NCI-H69 (cell line): ENCODE results near the gene SORD.
"Not testable (repeated sequence)": the region's sequence is repeated elsewhere in the genome, so short reads cannot be mapped to it uniquely, and the experiment has no call there.

Source experiments
- DNase-seq: peaks from one replicate; lab custom pipeline; 2025; lab: John Stamatoyannopoulos, UW

The SORD gene

GRCh38 chr15:45024649-45025048 lies 1.7 kb downstream of the SORD start:
- DNase-seq: peak; percentile 14

DNA sequence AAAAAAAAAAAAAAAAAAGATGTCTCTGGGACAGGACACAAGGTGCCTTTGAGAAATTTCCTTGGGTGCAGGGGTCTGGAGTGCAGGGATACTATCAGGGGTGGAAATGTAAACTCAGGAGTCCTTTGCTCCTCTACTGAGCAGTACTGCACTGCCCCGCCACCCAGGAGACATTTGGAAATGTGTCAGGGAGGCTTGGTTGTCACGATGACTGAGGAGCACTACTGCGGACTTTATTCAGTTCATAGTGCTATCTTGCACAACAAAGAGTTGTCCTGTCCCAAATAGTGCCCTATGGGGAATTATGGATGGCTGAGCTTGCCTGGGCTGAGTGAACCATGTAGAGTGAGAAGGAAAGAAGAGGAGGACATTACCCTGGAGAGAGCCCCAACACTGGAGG lies 2.6 kb downstream of the SORD start:
- DNase-seq: not testable (repeated sequence)

- no peak for DNase-seq
These were observed 3.7 kb downstream of the SORD start for GRCh38 chr15:45026651-45027190.

DNA sequence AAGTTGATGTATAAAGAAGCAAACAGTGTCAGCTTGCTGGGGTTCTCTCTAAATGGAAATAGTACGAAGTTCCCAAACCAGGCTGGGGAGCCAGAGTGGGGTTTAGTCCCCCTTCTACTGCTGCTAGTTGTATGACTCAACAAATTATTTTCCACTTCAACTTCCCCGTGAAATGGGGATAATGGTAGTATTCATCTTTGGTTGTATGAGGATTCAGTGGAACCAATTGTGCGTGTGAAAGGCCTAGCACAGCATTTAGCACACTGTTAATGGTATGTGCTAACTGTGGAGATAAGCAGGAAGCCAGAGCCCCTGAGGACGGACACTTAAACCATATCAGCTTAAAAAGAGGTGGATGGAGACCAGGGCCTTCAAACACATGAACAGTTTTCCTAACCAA lies 4.2 kb downstream of the SORD start:
- DNase-seq: no peak

- DNase-seq: no peak
These were observed 7.7 kb downstream of the SORD start for GRCh38 chr15:45030743-45031142.

- DNase-seq: not testable (repeated sequence)
These were observed 8.6 kb downstream of the SORD start for GRCh38 chr15:45031522-45032028.

DNA sequence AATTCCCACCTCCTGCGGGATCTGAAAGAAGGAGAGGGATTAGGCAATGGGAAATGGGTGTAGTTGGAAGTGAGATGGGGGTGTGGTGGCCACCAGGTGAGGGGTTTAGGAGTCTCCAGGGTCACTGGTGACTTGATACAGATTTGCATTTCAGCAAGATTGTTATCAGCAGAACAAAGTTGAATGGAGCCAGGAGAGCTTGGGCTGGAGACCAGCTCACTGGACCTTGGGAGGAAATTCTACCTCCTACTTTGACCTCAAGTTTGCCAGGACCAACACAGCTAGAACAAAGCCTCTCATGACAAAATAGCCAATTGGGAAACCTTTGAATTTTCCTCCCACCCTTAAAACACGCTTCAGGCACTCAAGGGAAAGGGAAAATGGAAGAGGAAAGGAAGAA lies 9.5 kb downstream of the SORD start:
- DNase-seq: not testable (repeated sequence)

GRCh38 chr15:45034087-45034486 lies 11.1 kb downstream of the SORD start:
- DNase-seq: not testable (repeated sequence)

DNA sequence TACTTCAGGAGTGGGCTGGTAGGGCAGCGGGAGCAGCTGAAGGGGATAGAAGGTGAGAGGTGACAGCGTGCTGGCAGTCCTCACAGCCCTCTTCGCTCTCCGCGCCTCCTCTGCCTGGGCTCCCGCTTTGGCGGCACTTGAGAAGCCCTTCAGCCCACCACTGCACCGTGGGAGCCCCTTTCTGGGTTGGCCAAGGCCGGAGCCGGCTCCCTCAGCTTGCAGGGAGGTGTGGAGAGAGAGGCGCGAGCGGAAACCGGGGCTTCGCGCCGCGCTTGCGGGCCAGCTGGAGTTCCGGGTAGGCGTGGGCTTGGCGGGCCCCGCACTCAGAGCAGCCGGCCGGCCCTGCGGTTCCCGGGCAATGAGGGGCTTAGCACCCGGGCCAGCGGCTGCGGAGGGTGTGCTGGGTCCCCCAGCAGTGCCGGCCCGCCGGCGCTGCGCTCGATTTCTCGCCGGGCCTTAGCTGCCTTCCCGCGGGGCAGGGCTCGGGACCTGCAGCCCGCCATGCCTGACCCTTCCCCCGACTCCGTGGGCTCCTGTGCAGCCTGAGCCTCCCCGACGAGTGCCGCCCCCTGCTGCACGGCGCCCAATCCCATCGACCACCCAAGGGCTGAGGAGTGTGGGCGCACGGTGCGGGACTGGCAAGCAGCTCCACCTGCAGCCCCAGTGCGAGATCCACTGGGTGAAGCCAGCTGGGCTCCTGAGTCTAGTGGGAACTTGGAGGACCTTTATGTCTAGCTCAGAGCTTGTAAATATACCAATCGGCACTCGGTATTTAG lies 11.8 kb downstream of the SORD start:
- DNase-seq: not testable (repeated sequence)

- DNase-seq: peak; percentile 95
These were observed 14.1 kb downstream of the SORD start for GRCh38 chr15:45036812-45037781.

DNA sequence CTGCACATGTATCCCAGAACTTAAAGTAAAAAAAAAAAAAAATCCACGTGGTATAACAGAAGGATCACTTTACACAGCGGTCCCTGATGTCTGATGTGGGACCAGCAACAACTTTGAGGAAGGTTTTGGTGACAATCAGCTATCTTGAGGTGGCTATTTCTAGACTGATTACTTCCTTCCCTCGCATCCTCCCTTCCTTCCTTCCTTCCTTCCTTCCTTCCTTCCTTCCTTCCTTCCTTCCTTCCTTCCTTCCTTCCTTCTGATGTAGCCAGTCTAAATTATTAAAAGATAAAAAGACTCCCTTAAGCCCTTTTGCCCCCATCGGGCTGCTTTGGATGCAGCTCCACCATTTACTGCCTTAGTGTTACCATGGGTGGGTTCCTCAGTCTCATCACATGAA lies 14.9 kb downstream of the SORD start:
- no peak for DNase-seq

DNA sequence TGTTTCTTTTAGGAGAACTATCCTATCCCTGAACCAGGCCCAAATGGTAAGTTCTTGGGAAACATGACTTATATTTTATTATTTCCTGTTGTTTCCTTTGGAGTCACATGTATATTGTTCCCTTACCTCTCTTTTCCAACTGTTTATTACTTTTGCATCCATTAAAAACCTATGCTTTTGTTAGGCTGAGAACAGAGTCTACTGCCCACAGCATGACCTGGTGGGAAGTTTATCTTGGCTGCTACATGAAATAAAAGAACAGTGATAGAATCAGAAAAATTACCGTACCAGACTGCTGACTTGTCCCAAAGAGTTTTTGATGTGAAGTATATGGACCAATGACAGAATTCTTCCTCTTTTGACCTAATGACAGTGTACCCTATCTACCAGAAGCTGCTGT lies 17.4 kb downstream of the SORD start:
- not testable (repeated sequence) for DNase-seq

GRCh38 chr15:45041538-45041937 lies 18.5 kb downstream of the SORD start:
- DNase-seq: not testable (repeated sequence)

DNA sequence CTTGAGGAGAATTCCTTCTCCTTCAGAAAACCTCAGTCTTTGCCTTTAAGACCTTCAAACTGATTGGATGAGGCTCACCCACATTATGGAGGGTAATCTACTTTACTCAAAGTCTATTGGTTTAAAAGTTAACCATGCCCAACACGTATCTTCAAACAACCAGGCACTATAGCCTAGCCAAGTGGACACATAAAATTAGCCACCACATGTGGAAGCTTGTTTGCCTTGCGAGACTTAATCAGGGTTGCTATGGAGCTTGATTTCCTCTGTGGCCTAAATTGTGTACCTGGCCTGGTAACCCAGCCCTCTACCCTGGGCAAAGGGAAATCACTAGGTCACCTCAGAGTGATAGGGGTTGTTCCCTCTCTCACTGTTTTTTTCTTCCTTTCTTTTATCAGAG lies 19.9 kb downstream of the SORD start:
- DNase-seq: not testable (repeated sequence)

DNA sequence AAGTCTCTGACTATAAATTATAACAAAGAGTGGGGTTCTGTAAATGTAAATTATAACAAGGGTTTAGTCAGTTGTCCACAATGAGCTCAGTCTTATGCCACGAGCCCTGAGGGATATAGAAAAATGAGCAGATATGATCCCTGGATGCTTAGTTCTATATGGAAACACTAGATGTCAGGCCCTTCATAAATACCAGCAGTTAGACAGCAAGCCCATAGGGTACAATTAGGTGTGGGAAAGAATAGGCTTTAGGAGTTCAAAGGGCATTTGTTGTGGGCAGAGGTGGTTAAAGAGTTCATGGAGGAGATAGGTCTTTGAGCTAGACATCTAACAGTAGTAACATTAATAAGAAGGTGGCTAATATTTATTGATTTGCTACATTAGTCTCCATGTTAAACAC lies 21.3 kb downstream of the SORD start:
- not testable (repeated sequence) for DNase-seq

DNA sequence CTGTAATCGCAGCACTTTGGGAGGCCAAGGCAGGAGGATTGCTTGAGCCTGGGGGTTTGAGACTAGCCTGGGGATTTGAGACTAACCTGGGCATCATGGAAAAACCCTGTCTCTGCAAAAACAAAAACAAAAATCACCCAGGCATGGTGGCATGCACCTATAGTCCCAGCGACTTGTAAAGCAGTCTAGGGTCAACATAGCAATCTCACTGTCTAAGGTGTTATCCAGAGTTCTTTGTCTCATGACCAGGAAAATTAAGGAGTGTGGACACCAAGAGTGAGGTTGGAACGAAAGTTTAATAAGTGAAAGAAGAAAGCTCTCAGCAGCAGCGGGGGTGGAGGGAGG lies 25.4 kb downstream of the SORD start:
- DNase-seq: not testable (repeated sequence)

DNA sequence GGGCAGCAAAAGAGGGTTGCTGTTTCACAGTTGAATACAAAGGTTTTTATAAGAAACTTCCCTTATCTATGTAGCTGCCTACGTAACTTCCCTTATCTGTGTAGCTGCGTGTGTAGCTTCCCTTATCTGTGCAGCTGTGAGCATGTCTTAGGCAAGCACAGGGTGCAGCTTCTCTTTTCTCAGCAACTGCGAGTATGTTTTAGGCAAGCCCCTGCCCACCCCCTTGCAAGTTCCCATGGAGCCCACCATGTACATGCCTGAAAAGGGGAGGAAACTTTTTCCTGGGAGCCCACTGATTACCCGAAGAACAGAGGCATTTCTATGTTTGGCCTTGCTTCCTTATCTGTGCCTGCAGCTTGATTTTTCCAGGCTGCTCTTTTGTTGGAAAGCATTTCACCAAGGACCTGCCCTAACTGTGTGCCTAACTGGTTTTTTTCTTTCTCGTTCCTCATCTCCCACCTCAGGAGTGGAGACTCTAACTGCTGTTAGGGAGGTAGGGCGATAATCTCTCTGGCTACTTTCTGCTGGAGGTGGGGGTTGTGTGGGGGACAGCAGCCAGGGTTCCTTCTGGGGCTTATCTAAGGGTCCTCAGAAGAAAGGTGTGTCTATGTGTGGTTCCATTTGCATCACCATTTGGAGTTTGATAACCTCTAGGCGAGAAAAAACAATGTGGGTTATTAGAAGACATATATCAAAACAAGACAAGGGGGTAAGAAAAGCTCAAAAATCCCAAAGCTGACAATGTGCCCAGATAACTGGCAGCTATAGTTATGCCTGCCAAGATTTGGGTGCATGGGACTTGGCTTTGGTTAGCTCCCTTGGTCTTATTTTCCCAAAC lies 26.0 kb downstream of the SORD start:
- no peak for DNase-seq

DNA sequence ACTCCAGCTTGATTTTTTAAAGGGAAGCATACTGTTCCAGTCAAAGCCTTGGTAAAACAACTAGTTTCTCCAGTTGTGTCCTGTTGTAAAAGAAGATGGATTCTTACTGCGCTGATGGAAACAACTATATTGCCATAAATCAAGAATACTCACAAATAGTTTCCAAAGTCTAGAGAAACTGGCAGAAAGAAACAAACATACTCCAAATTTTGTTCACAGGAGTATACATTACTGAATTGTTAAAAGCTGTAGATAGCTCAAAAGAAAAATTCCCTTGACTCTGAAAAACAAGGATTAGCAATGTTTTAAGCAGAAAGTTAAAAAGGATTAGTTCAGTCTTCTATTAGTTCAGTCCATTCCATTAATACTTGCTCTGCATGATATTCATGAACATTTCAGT lies 27.6 kb downstream of the SORD start:
- no peak for DNase-seq

DNA sequence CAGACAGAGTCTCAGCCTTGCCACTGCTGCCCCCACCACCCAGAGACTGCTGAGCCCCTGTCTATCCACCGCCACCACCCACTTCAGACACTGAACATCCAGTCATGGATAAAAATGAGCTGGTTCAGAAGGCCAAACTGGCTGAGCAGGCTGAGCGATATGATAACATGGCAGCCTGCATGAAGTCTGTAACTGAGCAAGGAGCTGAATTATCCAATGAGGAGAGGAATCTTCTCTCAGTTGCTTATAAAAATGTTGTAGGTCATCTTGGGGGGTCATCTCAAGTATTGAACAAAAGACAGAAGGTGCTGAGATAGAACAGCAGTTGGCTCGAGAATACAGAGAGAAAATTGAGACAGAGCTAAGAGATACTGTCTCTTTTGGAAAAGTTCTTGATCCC lies 29.7 kb downstream of the SORD start:
- DNase-seq: not testable (repeated sequence)

DNA sequence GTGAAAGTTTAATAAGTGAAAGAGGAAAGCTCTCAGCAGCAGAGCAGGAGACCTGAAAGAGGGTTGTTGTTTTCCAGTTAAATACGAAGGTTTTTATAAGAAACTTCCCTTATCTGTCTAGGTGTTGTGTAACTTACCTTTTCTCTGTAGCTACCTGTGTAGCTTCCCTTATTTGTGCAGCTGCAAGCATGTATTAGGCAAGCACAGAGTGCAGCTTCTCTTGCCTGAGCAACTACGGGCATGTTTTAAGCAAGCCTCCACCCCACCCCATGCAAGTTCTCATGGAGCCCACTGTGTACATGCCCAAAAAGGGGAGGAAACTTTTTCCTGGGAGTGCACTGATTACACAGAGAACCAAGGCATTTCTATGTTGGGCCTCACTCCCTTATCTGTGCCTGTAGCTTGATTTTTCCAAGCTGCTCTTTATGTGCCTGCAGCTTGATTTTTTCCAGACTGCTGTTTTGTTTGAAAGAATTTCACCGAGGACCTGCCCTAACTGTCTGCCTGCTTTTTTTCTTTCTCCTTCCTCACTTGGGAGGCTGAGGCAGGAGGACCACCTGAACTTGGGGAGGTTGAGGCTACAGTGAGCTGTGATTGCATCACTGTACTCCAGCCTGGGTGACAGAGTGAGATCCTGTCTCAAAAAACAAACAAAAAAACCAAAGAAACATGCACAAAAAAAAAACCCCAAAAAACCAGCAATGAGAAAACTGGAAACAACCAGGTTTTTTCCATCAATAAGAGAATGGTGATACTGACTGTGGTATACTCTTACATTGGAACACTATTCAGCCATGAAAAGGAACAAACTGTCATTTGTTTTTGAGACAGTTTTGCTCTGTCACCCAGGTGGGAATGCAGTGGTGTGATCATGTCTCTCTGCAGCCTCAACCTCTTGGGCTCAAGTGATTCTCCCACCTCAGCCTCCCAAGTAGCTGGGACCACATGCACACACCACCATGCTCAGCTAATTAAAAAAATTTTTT lies 36.0 kb downstream of the SORD start:
- not testable (repeated sequence) for DNase-seq
